ENCODE measurements around the gene TNNI3K. TPM values are rescaled to one million over a fixed set of nuclear protein-coding genes. Genes with fewer than 3 reads are reported as not detected.

TNNI3K gene
- total RNA-seq, 1 experiment from 2014 or later: not detected

DNA sequence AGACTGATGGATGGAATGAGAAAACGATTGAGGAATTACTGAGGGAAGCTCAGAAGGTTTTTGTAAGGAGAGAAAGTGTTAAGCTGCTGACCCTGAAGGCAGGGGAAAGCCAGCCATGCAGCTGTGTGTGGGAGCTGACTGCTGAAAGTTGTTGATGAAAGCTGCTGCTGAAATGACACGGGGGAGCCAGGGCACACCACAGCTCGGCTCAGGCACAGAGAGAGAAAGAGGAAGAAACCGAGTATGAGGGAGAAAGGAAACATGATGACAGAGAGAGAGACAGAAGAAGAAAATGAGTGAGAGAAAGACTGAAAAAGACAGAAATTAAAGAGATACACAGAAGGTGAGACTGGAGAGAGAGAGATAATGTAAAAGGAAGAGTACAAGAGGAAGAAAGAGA lies 161.7 kb downstream of the TNNI3K start:
- no peaks in the 10 kb centered on the region; the same call in 1 of the 2 replicates for H3K4me1 ChIP-seq (ENCODE audit: insufficient read depth, low read length)
- no peak overlapping the region; a peak in 1 of 7 replicates for H3K27ac Mint-ChIP-seq

More for the DNA sequence above, 161.7 kb downstream of the TNNI3K start:
- no peak overlapping the region for H2BK5ac ChIP-seq (ENCODE audit: insufficient read length, low read length)
- no peak overlapping the region for H3K14ac ChIP-seq (ENCODE audit: insufficient read depth, low read length)
- H3K56ac ChIP-seq (ENCODE audit: insufficient read length, low read depth, low read length): no peak overlapping the region
- Mint-ChIP-seq H3K4me1 (peaks cover 13 to 23% of the 10 kb centered on the region in 2 experiments), H3K4me3 (no peak overlapping the region), H3K36me3 (ENCODE audit: insufficient read depth in 1 of 3, low read depth in 3 of 3) (no peaks in the 10 kb centered on the region), H3K27me3 (ENCODE audit: low read depth) (no peaks in the 10 kb centered on the region), H3K9me3 (peaks cover 0 to 2% of the 10 kb centered on the region in 2 experiments; a peak in 1 of 5 replicates)
- H2BK120ac ChIP-seq (ENCODE audit: low read depth, low read length, poor library complexity, severe bottlenecking): no peak overlapping the region
- no peak overlapping the region for H3K27ac ChIP-seq (ENCODE audit: insufficient read length, low read depth, low read length)
- no CpG with 5 or more reads among the region's 4 CpGs for WGBS (ENCODE audit: extremely low coverage, insufficient read length, low lambda C conversion rate)
- no peaks in the 10 kb centered on the region for H3K9me3 ChIP-seq (ENCODE audit: control insufficient read depth, low read depth, low read length)
- no peaks in the 10 kb centered on the region for H3K79me2 ChIP-seq (ENCODE audit: insufficient read depth, low read length)
- no peaks in the 10 kb centered on the region for H3K27me3 ChIP-seq (ENCODE audit: insufficient read depth, low read length)
- H3K23me2 ChIP-seq (ENCODE audit: insufficient read length, low read depth, low read length, poor library complexity, severe bottlenecking): no peaks in the 10 kb centered on the region
- no peak overlapping the region for H3T11ph ChIP-seq (ENCODE audit: low read length)
- no peak overlapping the region for H4K8ac ChIP-seq (replicated peaks; ENCODE audit: insufficient read length, low read depth, low read length)
- H3K23ac ChIP-seq (ENCODE audit: insufficient read length, low read depth, low read length): no peak overlapping the region
- no peak overlapping the region for H2BK20ac ChIP-seq (ENCODE audit: low read depth, low read length, poor library complexity, severe bottlenecking)
- TF ChIP-seq, protein P1, sequence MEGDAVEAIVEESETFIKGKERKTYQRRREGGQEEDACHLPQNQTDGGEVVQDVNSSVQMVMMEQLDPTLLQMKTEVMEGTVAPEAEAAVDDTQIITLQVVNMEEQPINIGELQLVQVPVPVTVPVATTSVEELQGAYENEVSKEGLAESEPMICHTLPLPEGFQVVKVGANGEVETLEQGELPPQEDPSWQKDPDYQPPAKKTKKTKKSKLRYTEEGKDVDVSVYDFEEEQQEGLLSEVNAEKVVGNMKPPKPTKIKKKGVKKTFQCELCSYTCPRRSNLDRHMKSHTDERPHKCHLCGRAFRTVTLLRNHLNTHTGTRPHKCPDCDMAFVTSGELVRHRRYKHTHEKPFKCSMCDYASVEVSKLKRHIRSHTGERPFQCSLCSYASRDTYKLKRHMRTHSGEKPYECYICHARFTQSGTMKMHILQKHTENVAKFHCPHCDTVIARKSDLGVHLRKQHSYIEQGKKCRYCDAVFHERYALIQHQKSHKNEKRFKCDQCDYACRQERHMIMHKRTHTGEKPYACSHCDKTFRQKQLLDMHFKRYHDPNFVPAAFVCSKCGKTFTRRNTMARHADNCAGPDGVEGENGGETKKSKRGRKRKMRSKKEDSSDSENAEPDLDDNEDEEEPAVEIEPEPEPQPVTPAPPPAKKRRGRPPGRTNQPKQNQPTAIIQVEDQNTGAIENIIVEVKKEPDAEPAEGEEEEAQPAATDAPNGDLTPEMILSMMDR (conservative IDR thresholded peaks at IDR 0.05): no peak
- no peak overlapping the region for H3K9ac ChIP-seq (ENCODE audit: extremely low read depth, insufficient read length, low read length)
- H3K79me1 ChIP-seq (ENCODE audit: insufficient read depth, low read depth, low read length, poor library complexity, severe bottlenecking): no peaks in the 10 kb centered on the region
- no peak overlapping the region for H2BK12ac ChIP-seq (ENCODE audit: insufficient read length, low read depth, low read length)
- H3K4me2 ChIP-seq (ENCODE audit: insufficient read depth, insufficient read length, low read length): no peak overlapping the region
- H2BK15ac ChIP-seq (ENCODE audit: low read depth, low read length): no peak overlapping the region
- no peaks in the 10 kb centered on the region for H4K20me1 ChIP-seq (ENCODE audit: control insufficient read depth, insufficient read depth, insufficient read length)
- no peak overlapping the region for H2AFZ ChIP-seq (ENCODE audit: low read length)
- no peak overlapping the region for H2AK5ac ChIP-seq (ENCODE audit: insufficient read length, low read length)
- DNase-seq: no peak
- H4K91ac ChIP-seq (ENCODE audit: insufficient read length, low read depth, low read length): no peak overlapping the region
- H3K4ac ChIP-seq (ENCODE audit: low read depth, low read length): no peak overlapping the region
- no peak overlapping the region for H4K5ac ChIP-seq (ENCODE audit: insufficient read length, low read depth, low read length)
- no peak overlapping the region for H3K18ac ChIP-seq (ENCODE audit: insufficient read length, low read depth, low read length)
